ENCODE results near the gene FARP1. TPM values are rescaled to one million over a fixed set of nuclear protein-coding genes. Genes with fewer than 3 reads are reported as not detected.

The FARP1 gene
- total RNA-seq, 1 experiment from 2014 or later = 96.6 TPM

GRCh38 chr13:98364179-98364578 lies 221.3 kb downstream of the FARP1 start (continued):
- no peak for TF ChIP-seq STAT6 (CRISPR knock-in tag; conservative IDR thresholded peaks at IDR 0.05; ENCODE audit: low read depth)
- no peak for TF ChIP-seq USF1 (CRISPR knock-in tag; IDR thresholded peaks at IDR 0.05)
- no peak for TF ChIP-seq MAX (CRISPR knock-in tag; IDR thresholded peaks at IDR 0.05)
- TF ChIP-seq ZNF671 (CRISPR knock-in tag; IDR thresholded peaks at IDR 0.05) = no peak
- no peak for TF ChIP-seq GABPB1 (CRISPR knock-in tag; IDR thresholded peaks at IDR 0.05)
- TF ChIP-seq ATF2 (CRISPR knock-in tag; IDR thresholded peaks at IDR 0.05; ENCODE audit: borderline replicate concordance, low read depth) = no peak
- TF ChIP-seq NFYB (CRISPR knock-in tag; conservative IDR thresholded peaks at IDR 0.05; ENCODE audit: low read depth) = no peak

- ATAC-seq (no peak), DNase-seq (ENCODE audit: low spot score) (no peak)
- H3K36me3 Mint-ChIP-seq = peaks cover 17% of the 10 kb centered on the region
- 0 out of 2 replicates have a peak, but pooled peaks cover 5% of the 10 kb centered on the region for H3K9me3 Mint-ChIP-seq
- no peak overlapping the region for H3K4me3 Mint-ChIP-seq
- H3K27ac Mint-ChIP-seq = no peak overlapping the region
- ChIA-PET CTCF (no interaction called here), POLR2A (no interaction called here)
- no peaks in the 10 kb centered on the region for H3K27me3 Mint-ChIP-seq (ENCODE audit: low read depth)
- peaks cover 20% of the 10 kb centered on the region for H3K4me1 Mint-ChIP-seq
- TF ChIP-seq SP1 (CRISPR knock-in tag; conservative IDR thresholded peaks at IDR 0.05) = no peak
- TF ChIP-seq ARID4B (CRISPR knock-in tag; IDR thresholded peaks at IDR 0.05; ENCODE audit: borderline replicate concordance) = no peak
- no peak for TF ChIP-seq E2F5 (CRISPR knock-in tag; IDR thresholded peaks at IDR 0.05)
- TF ChIP-seq FOXP4 (CRISPR knock-in tag; IDR thresholded peaks at IDR 0.05) = no peak
- TF ChIP-seq GABPB1 (CRISPR knock-in tag; IDR thresholded peaks at IDR 0.05) = no peak
- no peak for TF ChIP-seq FOXK1 (CRISPR knock-in tag; IDR thresholded peaks at IDR 0.05)
- TF ChIP-seq RORB (CRISPR knock-in tag; IDR thresholded peaks at IDR 0.05) = no peak
- no peak for TF ChIP-seq SOX15 (CRISPR knock-in tag; IDR thresholded peaks at IDR 0.05)
- TF ChIP-seq SMAD4 (CRISPR knock-in tag; IDR thresholded peaks at IDR 0.05) = no peak
- no peak for TF ChIP-seq ZNF512 (CRISPR knock-in tag; IDR thresholded peaks at IDR 0.05; ENCODE audit: borderline replicate concordance)
- TF ChIP-seq PRDM15 (CRISPR knock-in tag; IDR thresholded peaks at IDR 0.05) = no peak
- no peak for TF ChIP-seq ESRRA (CRISPR knock-in tag; IDR thresholded peaks at IDR 0.05; ENCODE audit: borderline replicate concordance)
- no peak for TF ChIP-seq GTF2I (CRISPR knock-in tag; conservative IDR thresholded peaks at IDR 0.05)
Measured at GRCh38 chr13:98364647-98365046, 221.8 kb downstream of the FARP1 start.

Measured in WTC11 (cell line).